Ishikawa (cell line): Measurements from ENCODE around the gene EFHD2.

ENCODE experiments used
- CEBPB ChIP-seq: IDR thresholded peaks from 2 replicates; pipeline ENCODE4 v1.6.1; 2012
- EGR1 ChIP-seq: IDR thresholded peaks from 2 replicates; pipeline ENCODE4 v1.6.1; 2012
- EP300 ChIP-seq: IDR thresholded peaks from 2 replicates; pipeline ENCODE4 v1.6.1; 2012; ENCODE audit warnings: borderline replicate concordance
- FOXM1 ChIP-seq: IDR thresholded peaks from 2 replicates; pipeline ENCODE4 v1.6.1; 2012; ENCODE audit warnings: low read depth, borderline replicate concordance
- NFIC ChIP-seq: IDR thresholded peaks from 2 replicates; pipeline ENCODE4 v1.6.1; 2012
- RAD21 ChIP-seq: IDR thresholded peaks from 2 replicates; pipeline ENCODE4 v1.6.1; 2012; ENCODE audit warnings: low read depth
- TAF1 ChIP-seq: IDR thresholded peaks from 2 replicates; pipeline ENCODE4 v1.6.1; 2012; ENCODE audit warnings: low read depth, mild to moderate bottlenecking
- TCF12 ChIP-seq: IDR thresholded peaks from 2 replicates; pipeline ENCODE4 v1.6.1; 2012; ENCODE audit warnings: low read depth
- TEAD4 ChIP-seq: IDR thresholded peaks from 2 replicates; pipeline ENCODE4 v1.6.1; 2012
- YY1 ChIP-seq: IDR thresholded peaks from 2 replicates; pipeline ENCODE4 v1.6.1; 2012; ENCODE audit warnings: low read depth
- TF ChIP-seq, protein P1 (sequence below): IDR thresholded peaks from 2 replicates; pipeline ENCODE4 v1.6.1; 2012
- TF ChIP-seq, protein P2 (sequence below): IDR thresholded peaks from 2 replicates; pipeline ENCODE4 v1.6.1; 2012; ENCODE audit warnings: low read depth, mild to moderate bottlenecking
- TF ChIP-seq, protein P3 (sequence below): IDR thresholded peaks from 2 replicates; pipeline ENCODE4 v1.6.1; 2012

DNA sequence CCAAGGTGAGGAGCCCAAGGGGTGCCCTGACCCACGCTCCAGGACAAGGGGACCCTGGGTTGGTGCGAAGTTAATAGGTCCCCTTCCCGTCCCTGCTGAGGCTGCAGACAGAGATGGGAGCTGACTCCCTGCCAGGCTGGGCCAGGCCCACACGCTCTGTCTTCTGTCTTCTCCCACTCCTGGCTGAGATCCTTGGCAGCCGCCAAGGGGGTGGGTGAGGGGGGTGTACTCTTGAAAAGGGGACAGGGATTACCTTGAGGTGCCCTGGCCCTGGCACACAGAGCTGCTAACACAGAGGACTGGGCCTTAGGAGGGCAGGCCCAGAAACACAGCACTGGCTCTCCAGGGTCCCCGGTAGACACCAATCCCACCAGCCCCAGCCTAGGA lies 17.6 kb downstream of the EFHD2 start:
- TF ChIP-seq, protein P1, sequence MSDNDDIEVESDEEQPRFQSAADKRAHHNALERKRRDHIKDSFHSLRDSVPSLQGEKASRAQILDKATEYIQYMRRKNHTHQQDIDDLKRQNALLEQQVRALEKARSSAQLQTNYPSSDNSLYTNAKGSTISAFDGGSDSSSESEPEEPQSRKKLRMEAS = no peak
- TF ChIP-seq EP300 (no peak), FOXM1 (no peak), TAF1 (no peak), RAD21 (no peak), TEAD4 (no peak), CEBPB (no peak), EGR1 (no peak), NFIC (no peak), YY1 (no peak), TCF12 (no peak)
- TF ChIP-seq, protein P2, sequence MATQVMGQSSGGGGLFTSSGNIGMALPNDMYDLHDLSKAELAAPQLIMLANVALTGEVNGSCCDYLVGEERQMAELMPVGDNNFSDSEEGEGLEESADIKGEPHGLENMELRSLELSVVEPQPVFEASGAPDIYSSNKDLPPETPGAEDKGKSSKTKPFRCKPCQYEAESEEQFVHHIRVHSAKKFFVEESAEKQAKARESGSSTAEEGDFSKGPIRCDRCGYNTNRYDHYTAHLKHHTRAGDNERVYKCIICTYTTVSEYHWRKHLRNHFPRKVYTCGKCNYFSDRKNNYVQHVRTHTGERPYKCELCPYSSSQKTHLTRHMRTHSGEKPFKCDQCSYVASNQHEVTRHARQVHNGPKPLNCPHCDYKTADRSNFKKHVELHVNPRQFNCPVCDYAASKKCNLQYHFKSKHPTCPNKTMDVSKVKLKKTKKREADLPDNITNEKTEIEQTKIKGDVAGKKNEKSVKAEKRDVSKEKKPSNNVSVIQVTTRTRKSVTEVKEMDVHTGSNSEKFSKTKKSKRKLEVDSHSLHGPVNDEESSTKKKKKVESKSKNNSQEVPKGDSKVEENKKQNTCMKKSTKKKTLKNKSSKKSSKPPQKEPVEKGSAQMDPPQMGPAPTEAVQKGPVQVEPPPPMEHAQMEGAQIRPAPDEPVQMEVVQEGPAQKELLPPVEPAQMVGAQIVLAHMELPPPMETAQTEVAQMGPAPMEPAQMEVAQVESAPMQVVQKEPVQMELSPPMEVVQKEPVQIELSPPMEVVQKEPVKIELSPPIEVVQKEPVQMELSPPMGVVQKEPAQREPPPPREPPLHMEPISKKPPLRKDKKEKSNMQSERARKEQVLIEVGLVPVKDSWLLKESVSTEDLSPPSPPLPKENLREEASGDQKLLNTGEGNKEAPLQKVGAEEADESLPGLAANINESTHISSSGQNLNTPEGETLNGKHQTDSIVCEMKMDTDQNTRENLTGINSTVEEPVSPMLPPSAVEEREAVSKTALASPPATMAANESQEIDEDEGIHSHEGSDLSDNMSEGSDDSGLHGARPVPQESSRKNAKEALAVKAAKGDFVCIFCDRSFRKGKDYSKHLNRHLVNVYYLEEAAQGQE = no peak
- TF ChIP-seq, protein P3, sequence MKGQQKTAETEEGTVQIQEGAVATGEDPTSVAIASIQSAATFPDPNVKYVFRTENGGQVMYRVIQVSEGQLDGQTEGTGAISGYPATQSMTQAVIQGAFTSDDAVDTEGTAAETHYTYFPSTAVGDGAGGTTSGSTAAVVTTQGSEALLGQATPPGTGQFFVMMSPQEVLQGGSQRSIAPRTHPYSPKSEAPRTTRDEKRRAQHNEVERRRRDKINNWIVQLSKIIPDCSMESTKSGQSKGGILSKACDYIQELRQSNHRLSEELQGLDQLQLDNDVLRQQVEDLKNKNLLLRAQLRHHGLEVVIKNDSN = no peak
